ENCODE results near the gene ZNF540. TPM values are rescaled to one million over a fixed set of nuclear protein-coding genes. Genes with fewer than 3 reads are reported as not detected.
A peak's percentile ranks its signal among the peaks of the same experiment; 100 is the strongest.

ZNF540 gene
- total and polyA plus RNA-seq, 2 of the 8 experiments (the other 6 are each of a cell fraction or from before 2014, with no cell fraction given): 0.15 to 0.17 TPM

DNA sequence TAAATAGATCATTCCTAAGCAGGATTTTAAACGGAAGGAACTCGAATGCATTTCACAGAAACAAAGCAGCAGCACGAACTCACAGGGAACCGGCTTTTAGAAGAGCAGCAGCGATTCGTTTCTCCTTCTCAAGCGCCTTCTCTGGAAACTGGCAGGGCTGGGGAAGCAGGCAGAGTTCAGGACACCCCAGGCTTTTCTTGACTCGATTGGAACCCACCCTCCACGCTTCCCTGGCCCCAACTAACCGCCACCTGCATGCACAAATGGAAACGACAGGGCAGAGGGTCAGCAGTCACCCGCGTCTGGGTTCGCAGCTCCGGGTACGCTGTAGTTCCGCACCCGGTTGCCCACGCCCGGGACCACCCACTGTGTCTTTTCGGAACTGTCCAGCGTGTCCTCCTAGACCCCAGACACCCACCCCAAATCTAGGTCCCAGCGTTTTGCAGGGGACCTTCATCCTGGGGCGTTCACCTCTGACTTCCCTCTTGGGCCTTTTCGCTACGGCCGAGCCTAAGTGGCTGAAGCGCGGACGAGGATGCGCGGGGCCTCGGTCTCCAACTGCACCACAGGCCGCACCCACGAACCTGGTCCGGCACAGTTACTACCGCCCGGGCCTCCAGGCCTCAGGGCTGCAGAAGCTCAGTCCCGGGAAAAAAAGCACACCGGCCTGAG lies 60.1 kb downstream of the ZNF540 start:
- FAIRE-seq: no peak
- WGBS, 2 experiments (ENCODE audit: extremely low coverage in 1 of 2, insufficient coverage in 1 of 2, insufficient read length in 1 of 2, insufficient replicate concordance in 2 of 2, low coverage in 1 of 2, low lambda C conversion rate in 2 of 2, missing lambda C conversion rate in 1 of 2): 2% methylated on average over 38 of the region's 40 CpGs; no CpG with 5 or more reads in 1 of the 2 experiments
- peak overlapping the region; percentile 58 to 90 (median 75) for H3K4me3 ChIP-seq (ENCODE audit: extremely low read depth in 1 of 4, insufficient read depth in 2 of 4, low read depth in 3 of 4, low read length in 4 of 4)

More for the DNA sequence above, 60.1 kb downstream of the ZNF540 start:
- H3K79me1 ChIP-seq (ENCODE audit: low read depth, low read length): no peaks in the 10 kb centered on the region
- no peaks in the 10 kb centered on the region for H4K20me1 ChIP-seq (replicated peaks in 1 of 2; ENCODE audit: control insufficient read depth in 1 of 2, insufficient read depth in 2 of 2, low read length in 2 of 2)
- H2BK5ac ChIP-seq (ENCODE audit: low read depth, low read length): no peak overlapping the region
- H4K91ac ChIP-seq (replicated peaks; ENCODE audit: insufficient read length, low read length): no peak overlapping the region
- H2BK12ac ChIP-seq (ENCODE audit: low read depth, low read length): no peak overlapping the region
- no peak overlapping the region for H2BK15ac ChIP-seq (ENCODE audit: low read length)
- CTCF ChIA-PET (ENCODE audit: partially characterized antibody): interaction anchor here (0.6 kb wide), 1 partner anchor 112 kb away, joined by 5 read pairs; no protein-coding TSS in a partner anchor
- H2AFZ ChIP-seq (ENCODE audit: low read length): peak overlapping the region; percentile 54
- peak; percentile 5; the same call in 1 of the 2 replicates for TF ChIP-seq BACH1 (IDR thresholded peaks at IDR 0.05; ENCODE audit: low read length)
- peak; percentile 42 for TF ChIP-seq ASH2L (IDR thresholded peaks at IDR 0.05; ENCODE audit: low read length)
- TF ChIP-seq EP300 (IDR thresholded peaks at IDR 0.05; ENCODE audit: borderline replicate concordance in 1 of 2, low read depth in 2 of 2, low read length in 2 of 2): no peak
- peak in 1 of 2 experiments; percentile 27; a peak in 1 of 3 replicates for TF ChIP-seq POLR2A (IDR thresholded peaks at IDR 0.05; ENCODE audit: control extremely low read depth in 1 of 2, low read depth in 2 of 2, low read length in 2 of 2)
- peak; percentile 85 for TF ChIP-seq KDM4A (IDR thresholded peaks at IDR 0.05; ENCODE audit: low read depth, low read length, severe bottlenecking)
- 0 out of 4 replicates have a peak, but pooled peaks of 1 of the 2 experiments have one; percentile 55 for TF ChIP-seq SIN3A (conservative IDR thresholded peaks at IDR 0.05 in 1 of 2, IDR thresholded peaks at IDR 0.05 in 1 of 2; ENCODE audit: low read depth in 1 of 2, low read length in 2 of 2)
- TF ChIP-seq HDAC2 (IDR thresholded peaks at IDR 0.05; ENCODE audit: borderline replicate concordance in 1 of 2, low read depth in 2 of 2, low read length in 2 of 2): 0 out of 4 replicates have a peak, but pooled peaks of 1 of the 2 experiments have one; percentile 38
- no peak for TF ChIP-seq RFX5 (IDR thresholded peaks at IDR 0.05; ENCODE audit: borderline replicate concordance, low read depth, low read length)
- no peak overlapping the region for H3K14ac ChIP-seq (ENCODE audit: insufficient read length)
- H3K9me3 ChIP-seq (ENCODE audit: insufficient read depth in 2 of 2, low read depth in 1 of 2, low read length in 1 of 2): no peaks in the 10 kb centered on the region
- peak in 1 of 2 experiments; percentile 66 for DNase-seq (ENCODE audit: low read depth in 1 of 2, low spot score in 2 of 2)
- H3K56ac ChIP-seq (replicated peaks; ENCODE audit: insufficient read length, low read depth, low read length): peak overlapping the region; percentile 19
- H3K27me3 ChIP-seq (replicated peaks in 1 of 4; ENCODE audit: control insufficient read depth in 3 of 4, extremely low read depth in 1 of 4, insufficient read depth in 3 of 4, low read length in 3 of 4): no peaks in the 10 kb centered on the region
- peaks cover 12% of the 10 kb centered on the region for H3K23me2 ChIP-seq (ENCODE audit: low read depth, low read length)
- H3K4ac ChIP-seq (replicated peaks; ENCODE audit: insufficient read length, low read depth, low read length): peak overlapping the region; percentile 44
- no peak overlapping the region for H2BK20ac ChIP-seq (ENCODE audit: low read length)
- H2AK5ac ChIP-seq (ENCODE audit: low read depth, low read length): no peak overlapping the region
- no peak overlapping the region for H4K5ac ChIP-seq (ENCODE audit: insufficient read length, low read depth, low read length)
- no peak overlapping the region; the same call in 1 of the 2 replicates for H3K18ac ChIP-seq (ENCODE audit: extremely low read depth, low read length)
- no peak overlapping the region for H3K27ac ChIP-seq (ENCODE audit: low read depth, low read length)
- H4K8ac ChIP-seq (ENCODE audit: extremely low read depth, insufficient read depth, low read length): peak overlapping the region; percentile 85
- H3K9ac ChIP-seq (replicated peaks in 1 of 4; ENCODE audit: extremely low read depth in 1 of 4, low read depth in 3 of 4, low read length in 3 of 4): peak overlapping the region in 3 of 4 experiments; percentile 29 to 62 (median 54); a peak in 5 of 7 replicates
- POLR2A ChIA-PET (ENCODE audit: partially characterized antibody): interaction anchor here (0.8 to 1.3 kb wide), 4 partner anchors 9 to 148 kb away, joined by 3 to 9 read pairs (median 5); partner anchors contain the start of genes ZNF540, ZNF571, ZNF573 and ZNF793
- H3K36me3 ChIP-seq (ENCODE audit: control insufficient read depth in 2 of 4, insufficient read depth in 4 of 4, low read length in 3 of 4): no peaks in the 10 kb centered on the region
- H3K79me2 ChIP-seq (ENCODE audit: control insufficient read depth in 1 of 2, insufficient read depth in 2 of 2, low read length in 2 of 2): peaks cover 0 to 14% of the 10 kb centered on the region in 2 experiments; a peak in 2 of 4 replicates
- H3K4me1 ChIP-seq (replicated peaks in 1 of 4; ENCODE audit: control insufficient read depth in 3 of 4, insufficient read depth in 4 of 4, low read length in 3 of 4): peaks cover 0 to 2% (median 0%) of the 10 kb centered on the region in 4 experiments; a peak in 2 of 7 replicates
- no peak overlapping the region for H2BK120ac ChIP-seq (replicated peaks; ENCODE audit: low read depth, low read length)
- H3K4me2 ChIP-seq (ENCODE audit: insufficient read depth in 1 of 2, low read depth in 2 of 2, low read length in 2 of 2): peak overlapping the region; percentile 85 to 89
- no peak overlapping the region for H3K23ac ChIP-seq (ENCODE audit: insufficient read length)

Measured in H1 (cell line).